ENCODE data around the gene USP17L15. TPM values are rescaled to one million over a fixed set of nuclear protein-coding genes. Genes with fewer than 3 reads are reported as not detected.
"Not testable (repeated sequence)": the region's sequence is repeated elsewhere in the genome, so short reads cannot be mapped to it uniquely, and the experiment has no call there.

Gene USP17L15, protein sequence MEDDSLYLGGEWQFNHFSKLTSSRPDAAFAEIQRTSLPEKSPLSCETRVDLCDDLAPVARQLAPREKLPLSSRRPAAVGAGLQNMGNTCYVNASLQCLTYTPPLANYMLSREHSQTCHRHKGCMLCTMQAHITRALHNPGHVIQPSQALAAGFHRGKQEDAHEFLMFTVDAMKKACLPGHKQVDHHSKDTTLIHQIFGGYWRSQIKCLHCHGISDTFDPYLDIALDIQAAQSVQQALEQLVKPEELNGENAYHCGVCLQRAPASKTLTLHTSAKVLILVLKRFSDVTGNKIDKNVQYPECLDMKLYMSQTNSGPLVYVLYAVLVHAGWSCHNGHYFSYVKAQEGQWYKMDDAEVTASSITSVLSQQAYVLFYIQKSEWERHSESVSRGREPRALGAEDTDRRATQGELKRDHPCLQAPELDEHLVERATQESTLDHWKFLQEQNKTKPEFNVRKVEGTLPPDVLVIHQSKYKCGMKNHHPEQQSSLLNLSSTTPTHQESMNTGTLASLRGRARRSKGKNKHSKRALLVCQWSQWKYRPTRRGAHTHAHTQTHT
- total RNA-seq = not detected
- not detected for polyA plus RNA-seq (2013, experiment 1 of 2)
- polyA plus RNA-seq (2013, experiment 2 of 2) = not detected
- long read RNA-seq, experiment 1 = 0 reads
- long read RNA-seq, experiment 2 = 0 reads
- long read RNA-seq, experiment 3 = 0 reads
- long read RNA-seq, experiment 4 = 0 reads

DNA sequence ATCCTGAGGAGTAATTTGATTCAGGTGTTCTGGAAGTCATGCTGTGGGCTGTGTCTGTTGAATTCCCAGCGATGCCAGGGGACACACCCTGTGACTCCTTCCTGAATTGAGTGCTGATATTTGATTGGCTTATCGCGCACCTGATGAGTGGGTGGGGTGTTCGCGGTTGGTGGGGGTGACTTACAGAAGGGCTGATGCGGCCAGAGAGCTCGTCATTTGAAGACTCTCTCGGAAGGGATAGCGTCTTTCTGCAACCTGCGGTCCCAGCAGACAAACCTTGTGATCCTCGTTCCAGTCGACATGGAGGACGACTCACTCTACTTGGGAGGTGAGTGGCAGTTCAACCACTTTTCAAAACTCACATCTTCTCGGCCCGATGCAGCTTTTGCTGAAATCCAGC, at the start of gene USP17L15:
Gene USP17L15 (plus strand): TSS at position 301 of the 400 bp plus-strand sequence. CDS start 0 bp downstream, at position 301.
- H3K4me1 Mint-ChIP-seq; H3K9me3 Mint-ChIP-seq; DNase-seq; H3K4me3 ChIP-seq (ENCODE audit: low read length); H3K27ac ChIP-seq (ENCODE audit: low read depth, low read length); H3K9me3 ChIP-seq (ENCODE audit: control insufficient read depth, low read length); H3K27me3 ChIP-seq (ENCODE audit: control insufficient read depth, insufficient read depth, low read length, poor library complexity, severe bottlenecking); H3K4me1 ChIP-seq (ENCODE audit: control insufficient read depth, insufficient read depth, low read length); H3K36me3 ChIP-seq (ENCODE audit: control insufficient read depth, insufficient read depth, low read length); H3K27me3 Mint-ChIP-seq (ENCODE audit: insufficient read depth); H3K27ac Mint-ChIP-seq; H3K36me3 Mint-ChIP-seq (ENCODE audit: low read depth); H3K9ac ChIP-seq (ENCODE audit: extremely low read depth, low read length, poor library complexity, severe bottlenecking); H3K4me3 Mint-ChIP-seq: not testable (repeated sequence)
- WGBS, 2 experiments (ENCODE audit: insufficient coverage in 1 of 2, insufficient read length in 1 of 2) = no CpG with 5 or more reads among the region's 15 CpGs

DNA sequence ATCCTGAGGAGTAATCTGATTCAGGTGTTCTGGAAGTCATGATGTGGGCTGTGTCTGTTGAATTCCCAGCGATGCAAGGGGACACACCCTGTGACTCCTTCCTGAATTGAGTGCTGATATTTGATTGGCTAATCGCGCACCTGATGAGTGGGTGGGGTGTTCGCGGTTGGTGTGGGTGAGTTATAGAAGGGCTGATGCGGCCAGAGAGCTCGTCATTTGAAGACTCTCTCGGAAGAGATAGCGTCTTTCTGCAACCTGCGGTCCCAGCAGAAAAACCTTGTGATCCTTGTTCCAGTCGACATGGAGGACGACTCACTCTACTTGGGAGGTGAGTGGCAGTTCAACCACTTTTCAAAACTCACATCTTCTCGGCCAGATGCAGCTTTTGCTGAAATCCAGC, 23.8 kb upstream of the USP17L15 start, which contains the start of gene USP17L10:
Gene USP17L10 (plus strand): TSS at position 301 of the 400 bp plus-strand sequence. CDS start 0 bp downstream, at position 301.
- H3K4me1 Mint-ChIP-seq; H3K9me3 Mint-ChIP-seq; H3K9me3 ChIP-seq (ENCODE audit: control insufficient read depth, low read length); H3K4me3 ChIP-seq (ENCODE audit: low read length); DNase-seq; H3K4me1 ChIP-seq (ENCODE audit: control insufficient read depth, insufficient read depth, low read length); H3K9ac ChIP-seq (ENCODE audit: extremely low read depth, low read length, poor library complexity, severe bottlenecking); H3K27ac Mint-ChIP-seq; H3K27me3 ChIP-seq (ENCODE audit: control insufficient read depth, insufficient read depth, low read length, poor library complexity, severe bottlenecking); H3K36me3 Mint-ChIP-seq (ENCODE audit: low read depth); H3K4me3 Mint-ChIP-seq; H3K27me3 Mint-ChIP-seq (ENCODE audit: insufficient read depth); H3K27ac ChIP-seq (ENCODE audit: low read depth, low read length); H3K36me3 ChIP-seq (ENCODE audit: control insufficient read depth, insufficient read depth, low read length): not testable (repeated sequence)
- WGBS, 2 experiments (ENCODE audit: insufficient coverage in 1 of 2, insufficient read length in 1 of 2) = no CpG with 5 or more reads among the region's 13 CpGs

DNA sequence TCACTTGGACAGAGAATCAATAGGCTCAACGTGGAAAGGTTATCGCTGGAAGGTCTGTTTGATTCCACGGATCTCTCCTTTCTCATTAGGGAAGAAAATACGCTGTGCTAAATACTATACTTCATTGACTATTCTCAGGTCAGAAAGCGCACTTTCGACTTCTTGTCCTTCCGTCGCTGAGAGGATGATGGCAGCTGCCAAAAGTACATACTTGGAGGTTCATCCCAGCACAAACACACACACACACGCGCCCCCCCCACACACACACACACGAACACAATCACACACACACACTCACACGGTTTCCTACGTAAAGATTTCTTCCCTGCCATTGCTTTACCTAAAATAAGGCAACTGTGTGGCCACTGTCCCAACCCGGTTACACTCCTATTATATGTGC, 19.5 kb upstream of the USP17L15 start:
- not testable (repeated sequence) for H3K9ac ChIP-seq (ENCODE audit: extremely low read depth, low read length, poor library complexity, severe bottlenecking); H3K27me3 Mint-ChIP-seq (ENCODE audit: insufficient read depth); H3K4me1 Mint-ChIP-seq; H3K9me3 Mint-ChIP-seq; H3K4me3 ChIP-seq (ENCODE audit: low read length); H3K4me3 Mint-ChIP-seq; DNase-seq; H3K27ac Mint-ChIP-seq; H3K27me3 ChIP-seq (ENCODE audit: control insufficient read depth, insufficient read depth, low read length, poor library complexity, severe bottlenecking); H3K27ac ChIP-seq (ENCODE audit: low read depth, low read length); H3K36me3 ChIP-seq (ENCODE audit: control insufficient read depth, insufficient read depth, low read length); H3K36me3 Mint-ChIP-seq (ENCODE audit: low read depth); H3K9me3 ChIP-seq (ENCODE audit: control insufficient read depth, low read length); H3K4me1 ChIP-seq (ENCODE audit: control insufficient read depth, insufficient read depth, low read length)
- 92 to 100% methylated on average over 2 to 5 of the region's 14 CpGs for WGBS, 2 experiments (ENCODE audit: insufficient coverage in 1 of 2, insufficient read length in 1 of 2)

DNA sequence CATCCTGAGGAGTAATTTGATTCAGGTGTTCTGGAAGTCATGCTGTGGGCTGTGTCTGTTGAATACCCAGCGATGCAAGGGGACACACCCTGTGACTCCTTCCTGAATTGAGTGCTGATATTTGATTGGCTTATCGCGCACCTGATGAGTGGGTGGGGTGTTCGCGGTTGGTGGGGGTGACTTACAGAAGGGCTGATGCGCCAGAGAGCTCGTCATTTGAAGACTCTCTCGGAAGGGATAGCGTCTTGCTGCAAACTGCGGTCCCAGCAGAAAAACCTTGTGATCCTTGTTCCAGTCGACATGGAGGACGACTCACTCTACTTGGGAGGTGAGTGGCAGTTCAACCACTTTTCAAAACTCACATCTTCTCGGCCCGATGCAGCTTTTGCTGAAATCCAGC, 19.1 kb upstream of the USP17L15 start, which contains the start of gene USP17L11:
Gene USP17L11 (plus strand): TSS at position 301 of the 400 bp plus-strand sequence. CDS start 0 bp downstream, at position 301.
- not testable (repeated sequence) for H3K27me3 Mint-ChIP-seq (ENCODE audit: insufficient read depth); H3K4me1 Mint-ChIP-seq; DNase-seq; H3K4me3 ChIP-seq (ENCODE audit: low read length); H3K4me3 Mint-ChIP-seq; H3K36me3 ChIP-seq (ENCODE audit: control insufficient read depth, insufficient read depth, low read length); H3K27ac ChIP-seq (ENCODE audit: low read depth, low read length); H3K9ac ChIP-seq (ENCODE audit: extremely low read depth, low read length, poor library complexity, severe bottlenecking); H3K9me3 ChIP-seq (ENCODE audit: control insufficient read depth, low read length); H3K4me1 ChIP-seq (ENCODE audit: control insufficient read depth, insufficient read depth, low read length); H3K9me3 Mint-ChIP-seq; H3K36me3 Mint-ChIP-seq (ENCODE audit: low read depth); H3K27ac Mint-ChIP-seq; H3K27me3 ChIP-seq (ENCODE audit: control insufficient read depth, insufficient read depth, low read length, poor library complexity, severe bottlenecking)
- no CpG with 5 or more reads among the region's 14 CpGs for WGBS, 2 experiments (ENCODE audit: insufficient coverage in 1 of 2, insufficient read length in 1 of 2)

DNA sequence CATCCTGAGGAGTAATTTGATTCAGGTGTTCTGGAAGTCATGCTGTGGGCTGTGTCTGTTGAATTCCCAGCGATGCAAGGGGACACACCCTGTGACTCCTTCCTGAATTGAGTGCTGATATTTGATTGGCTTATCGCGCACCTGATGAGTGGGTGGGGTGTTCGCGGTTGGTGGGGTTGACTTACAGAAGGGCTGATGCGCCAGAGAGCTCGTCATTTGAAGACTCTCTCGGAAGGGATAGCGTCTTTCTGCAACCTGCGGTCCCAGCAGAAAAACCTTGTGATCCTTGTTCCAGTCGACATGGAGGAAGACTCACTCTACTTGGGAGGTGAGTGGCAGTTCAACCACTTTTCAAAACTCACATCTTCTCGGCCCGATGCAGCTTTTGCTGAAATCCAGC, 14.3 kb upstream of the USP17L15 start, which contains the start of gene USP17L12:
Gene USP17L12 (plus strand): TSS at position 301 of the 400 bp plus-strand sequence. CDS start 0 bp downstream, at position 301.
- not testable (repeated sequence) for H3K27ac ChIP-seq (ENCODE audit: low read depth, low read length); H3K9me3 ChIP-seq (ENCODE audit: control insufficient read depth, low read length); H3K27me3 ChIP-seq (ENCODE audit: control insufficient read depth, insufficient read depth, low read length, poor library complexity, severe bottlenecking); DNase-seq; H3K4me3 ChIP-seq (ENCODE audit: low read length); H3K36me3 Mint-ChIP-seq (ENCODE audit: low read depth); H3K4me1 Mint-ChIP-seq; H3K9me3 Mint-ChIP-seq; H3K27ac Mint-ChIP-seq; H3K27me3 Mint-ChIP-seq (ENCODE audit: insufficient read depth); H3K4me1 ChIP-seq (ENCODE audit: control insufficient read depth, insufficient read depth, low read length); H3K4me3 Mint-ChIP-seq; H3K9ac ChIP-seq (ENCODE audit: extremely low read depth, low read length, poor library complexity, severe bottlenecking); H3K36me3 ChIP-seq (ENCODE audit: control insufficient read depth, insufficient read depth, low read length)
- WGBS, 2 experiments (ENCODE audit: insufficient coverage in 1 of 2, insufficient read length in 1 of 2) = no CpG with 5 or more reads among the region's 13 CpGs

DNA sequence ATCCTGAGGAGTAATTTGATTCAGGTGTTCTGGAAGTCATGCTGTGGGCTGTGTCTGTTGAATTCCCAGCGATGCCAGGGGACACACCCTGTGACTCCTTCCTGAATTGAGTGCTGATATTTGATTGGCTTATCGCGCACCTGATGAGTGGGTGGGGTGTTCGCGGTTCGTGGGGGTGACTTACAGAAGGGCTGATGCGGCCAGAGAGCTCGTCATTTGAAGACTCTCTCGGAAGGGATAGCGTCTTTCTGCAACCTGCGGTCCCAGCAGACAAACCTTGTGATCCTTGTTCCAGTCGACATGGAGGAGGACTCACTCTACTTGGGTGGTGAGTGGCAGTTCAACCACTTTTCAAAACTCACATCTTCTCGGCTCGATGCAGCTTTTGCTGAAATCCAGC, 9.6 kb upstream of the USP17L15 start, which contains the start of gene USP17L13:
Gene USP17L13 (plus strand): TSS at position 301 of the 400 bp plus-strand sequence. CDS start 0 bp downstream, at position 301.
- H3K36me3 ChIP-seq (ENCODE audit: control insufficient read depth, insufficient read depth, low read length); H3K27me3 Mint-ChIP-seq (ENCODE audit: insufficient read depth); H3K4me1 ChIP-seq (ENCODE audit: control insufficient read depth, insufficient read depth, low read length); H3K9ac ChIP-seq (ENCODE audit: extremely low read depth, low read length, poor library complexity, severe bottlenecking); H3K4me3 ChIP-seq (ENCODE audit: low read length); H3K27ac ChIP-seq (ENCODE audit: low read depth, low read length); H3K27ac Mint-ChIP-seq; H3K36me3 Mint-ChIP-seq (ENCODE audit: low read depth); H3K9me3 Mint-ChIP-seq; H3K9me3 ChIP-seq (ENCODE audit: control insufficient read depth, low read length); DNase-seq; H3K27me3 ChIP-seq (ENCODE audit: control insufficient read depth, insufficient read depth, low read length, poor library complexity, severe bottlenecking); H3K4me3 Mint-ChIP-seq; H3K4me1 Mint-ChIP-seq: not testable (repeated sequence)
- WGBS, 2 experiments (ENCODE audit: insufficient coverage in 1 of 2, insufficient read length in 1 of 2) = no CpG with 5 or more reads among the region's 14 CpGs

All from endodermal cell (in vitro differentiated cells).